DMS153 treated with DMSO at 0.1 percent for 48 hours (cell line): Measurements from ENCODE around the gene EBF4.

Source experiments
- DNase-seq: peaks from one replicate; lab custom pipeline; 2025; ENCODE audit not compliant: unreplicated experiment; lab: John Stamatoyannopoulos, UW

Gene EBF4

GRCh38 chr20:2793471-2793870 is 100.9 kb downstream of the EBF4 start:
- no peak for DNase-seq

GRCh38 chr20:2794202-2794748 is 101.7 kb downstream of the EBF4 start:
- DNase-seq: no peak

GRCh38 chr20:2794866-2795447 is 102.4 kb downstream of the EBF4 start:
- DNase-seq: no peak

GRCh38 chr20:2795451-2795850 is 102.9 kb downstream of the EBF4 start:
- DNase-seq: no peak

- no peak for DNase-seq
Observed at GRCh38 chr20:2796011-2796660, 103.6 kb downstream of the EBF4 start.

- DNase-seq: no peak
Observed at GRCh38 chr20:2797136-2797983, 104.8 kb downstream of the EBF4 start.

- DNase-seq: no peak
Observed at GRCh38 chr20:2798095-2798805, 105.7 kb downstream of the EBF4 start.

GRCh38 chr20:2798814-2799213 is 106.2 kb downstream of the EBF4 start:
- DNase-seq: no peak

GRCh38 chr20:2799271-2799670 is 106.7 kb downstream of the EBF4 start:
- no peak for DNase-seq

GRCh38 chr20:2799688-2800520 is 107.3 kb downstream of the EBF4 start:
- no peak for DNase-seq

- no peak for DNase-seq
Observed at GRCh38 chr20:2800521-2801285, 108.1 kb downstream of the EBF4 start, which contains the start of gene CPXM1. Gene CPXM1 (minus strand): TSS chr20:2800627. CDS start chr20:2800572, 55 bp downstream.

GRCh38 chr20:2801286-2801728 is 108.7 kb downstream of the EBF4 start:
- no peak for DNase-seq

GRCh38 chr20:2804041-2804828 is 111.7 kb downstream of the EBF4 start:
- no peak for DNase-seq

- DNase-seq: no peak
Observed at GRCh38 chr20:2804852-2805688, 112.5 kb downstream of the EBF4 start.

- no peak for DNase-seq
Observed at GRCh38 chr20:2805689-2806350, 113.2 kb downstream of the EBF4 start.

GRCh38 chr20:2806351-2806701 is 113.7 kb downstream of the EBF4 start:
- no peak for DNase-seq

GRCh38 chr20:2807019-2807418 is 114.4 kb downstream of the EBF4 start:
- DNase-seq: no peak
